ENCODE results near the gene LKAAEAR1.

Gene LKAAEAR1

GRCh38 chr20:64080813-64081623 lies 3.2 kb downstream of the LKAAEAR1 start:
- H3K9ac ChIP-seq = peak overlapping the region; percentile 73
- H4K20me1 ChIP-seq = peaks cover 21% of the 10 kb centered on the region
- peaks cover 3% of the 10 kb centered on the region; the same call in 1 of the 2 replicates for H3K9me3 ChIP-seq
- peaks cover 32% of the 10 kb centered on the region for H3K27me3 ChIP-seq
- no peaks in the 10 kb centered on the region for H3K36me3 ChIP-seq
- H3K4me1 ChIP-seq = peaks cover 75% of the 10 kb centered on the region
- TF ChIP-seq Cebpa-rat (IDR thresholded peaks at IDR 0.05) = no peak
- H3K4me2 ChIP-seq = peak overlapping the region; percentile 99
- H3K4me3 ChIP-seq = peak overlapping the region; percentile 86
- peak overlapping the region; percentile 96 for H3K27ac ChIP-seq

- peaks cover 24% of the 10 kb centered on the region for H3K27me3 ChIP-seq
- peaks cover 15% of the 10 kb centered on the region for H4K20me1 ChIP-seq
- H3K9ac ChIP-seq = peak within 1 kb of the TSS; percentile 92
- peaks cover 83% of the 10 kb centered on the region for H3K4me1 ChIP-seq
- H3K9me3 ChIP-seq = no peaks in the 10 kb centered on the region
- H3K27ac ChIP-seq = peak within 1 kb of the TSS; percentile 96
- peak within 1 kb of the TSS; percentile 99 for H3K4me2 ChIP-seq
- no peak for TF ChIP-seq Cebpa-rat (IDR thresholded peaks at IDR 0.05)
- H3K36me3 ChIP-seq = 0 out of 2 replicates have a peak, but pooled peaks cover under 1% of the 10 kb centered on the region
- peak within 1 kb of the TSS; percentile 86 for H3K4me3 ChIP-seq
Measured at GRCh38 chr20:64080013-64080812, 4.0 kb downstream of the LKAAEAR1 start, which contains the start of gene OPRL1. OPRL1 (plus strand) TSS chr20:64080082; CDS start chr20:64092721, 12,639 bp downstream.

GRCh38 chr20:64079273-64080012 lies 4.8 kb downstream of the LKAAEAR1 start, which contains the start of gene RGS19:
RGS19 (minus strand) TSS chr20:64079518; CDS start chr20:64076886, 2,632 bp downstream.
- no peak for TF ChIP-seq Cebpa-rat (IDR thresholded peaks at IDR 0.05)
- H3K4me1 ChIP-seq = peaks cover 87% of the 10 kb centered on the region
- peak within 1 kb of the TSS; percentile 96 for H3K27ac ChIP-seq

GRCh38 chr20:64078934-64079272 lies 5.3 kb downstream of the LKAAEAR1 start:
- peak overlapping the region; percentile 92 for H3K9ac ChIP-seq
- peaks cover 87% of the 10 kb centered on the region for H3K4me1 ChIP-seq

More at GRCh38 chr20:64079273-64080012, 4.8 kb downstream of the LKAAEAR1 start, which contains the start of gene RGS19:
- Histone ChIP-seq H3K4me2 (peak within 1 kb of the TSS; percentile 99), H3K36me3 (peaks cover 8% of the 10 kb centered on the region), H3K9me3 (no peaks in the 10 kb centered on the region), H3K4me3 (peak within 1 kb of the TSS; percentile 86), H3K27me3 (peaks cover 16% of the 10 kb centered on the region), H3K9ac (peak within 1 kb of the TSS; percentile 92), H4K20me1 (peaks cover 7% of the 10 kb centered on the region)

GRCh38 chr20:64077876-64078551 lies 6.2 kb downstream of the LKAAEAR1 start:
- Histone ChIP-seq H4K20me1 (peaks cover 13% of the 10 kb centered on the region; the same call in 1 of the 2 replicates), H3K36me3 (peaks cover 21% of the 10 kb centered on the region), H3K4me2 (peak overlapping the region; percentile 99), H3K27ac (peak overlapping the region; percentile 96), H3K27me3 (0 out of 2 replicates have a peak, but pooled peaks cover 3% of the 10 kb centered on the region), H3K4me3 (peak overlapping the region; percentile 86), H3K9me3 (no peaks in the 10 kb centered on the region), H3K9ac (peak overlapping the region; percentile 92), H3K4me1 (peaks cover 90% of the 10 kb centered on the region)
- no peak for TF ChIP-seq Cebpa-rat (IDR thresholded peaks at IDR 0.05)

More at GRCh38 chr20:64078934-64079272, 5.3 kb downstream of the LKAAEAR1 start:
- H3K27ac ChIP-seq = peak overlapping the region; percentile 96
- peaks cover 7% of the 10 kb centered on the region for H4K20me1 ChIP-seq
- peaks cover 10% of the 10 kb centered on the region for H3K27me3 ChIP-seq
- no peaks in the 10 kb centered on the region for H3K9me3 ChIP-seq
- H3K4me3 ChIP-seq = peak overlapping the region; percentile 86
- H3K4me2 ChIP-seq = peak overlapping the region; percentile 99
- H3K36me3 ChIP-seq = peaks cover 13% of the 10 kb centered on the region
- TF ChIP-seq Cebpa-rat (IDR thresholded peaks at IDR 0.05) = no peak

GRCh38 chr20:64077541-64077875 lies 6.7 kb downstream of the LKAAEAR1 start:
- Histone ChIP-seq H3K9me3 (no peaks in the 10 kb centered on the region), H3K9ac (peak overlapping the region; percentile 92), H4K20me1 (peaks cover 17% of the 10 kb centered on the region; the same call in 1 of the 2 replicates), H3K27ac (peak overlapping the region; percentile 96), H3K27me3 (no peaks in the 10 kb centered on the region), H3K4me2 (peak overlapping the region; percentile 99), H3K4me1 (peaks cover 90% of the 10 kb centered on the region), H3K4me3 (peak overlapping the region; percentile 86), H3K36me3 (peaks cover 21% of the 10 kb centered on the region)
- no peak for TF ChIP-seq Cebpa-rat (IDR thresholded peaks at IDR 0.05)

- peaks cover 90% of the 10 kb centered on the region for H3K4me1 ChIP-seq
- H3K4me3 ChIP-seq = peak overlapping the region; percentile 86
Measured at GRCh38 chr20:64077094-64077493, 7.1 kb downstream of the LKAAEAR1 start.

GRCh38 chr20:64076061-64076997 lies 7.9 kb downstream of the LKAAEAR1 start:
- peaks cover 21% of the 10 kb centered on the region for H3K36me3 ChIP-seq
- H3K4me3 ChIP-seq = peak overlapping the region; percentile 86
- peaks cover 90% of the 10 kb centered on the region for H3K4me1 ChIP-seq
- peaks cover 29% of the 10 kb centered on the region for H4K20me1 ChIP-seq
- H3K9ac ChIP-seq = peak overlapping the region; percentile 92
- no peak for TF ChIP-seq Cebpa-rat (IDR thresholded peaks at IDR 0.05)
- peak overlapping the region; percentile 99 for H3K4me2 ChIP-seq
- peak overlapping the region; percentile 96 for H3K27ac ChIP-seq
- H3K9me3 ChIP-seq = no peaks in the 10 kb centered on the region
- H3K27me3 ChIP-seq = no peaks in the 10 kb centered on the region

More at GRCh38 chr20:64077094-64077493, 7.1 kb downstream of the LKAAEAR1 start:
- H4K20me1 ChIP-seq = peaks cover 22% of the 10 kb centered on the region
- peak overlapping the region; percentile 96 for H3K27ac ChIP-seq
- no peaks in the 10 kb centered on the region for H3K9me3 ChIP-seq
- H3K9ac ChIP-seq = peak overlapping the region; percentile 92
- no peak for TF ChIP-seq Cebpa-rat (IDR thresholded peaks at IDR 0.05)
- peak overlapping the region; percentile 99 for H3K4me2 ChIP-seq
- H3K27me3 ChIP-seq = no peaks in the 10 kb centered on the region
- peaks cover 21% of the 10 kb centered on the region for H3K36me3 ChIP-seq
